H1 (cell line): ENCODE results near the gene AHDC1. TPM values are rescaled to one million over a fixed set of nuclear protein-coding genes. Genes with fewer than 3 reads are reported as not detected.

Experiments
- CTCF ChIA-PET: fragments of 300-600 bp; sonication (Branson Sonifier 250); formaldehyde crosslinking; loops from one replicate; lab custom pipeline; 2021; ENCODE audit not compliant: partially characterized antibody; lab: Charles Lee
- POLR2A ChIA-PET: fragments of 300-600 bp; sonication (Branson Sonifier 250); formaldehyde crosslinking; loops from one replicate; lab custom pipeline; 2021; ENCODE audit warnings: inconsistent platforms; ENCODE audit not compliant: partially characterized antibody; lab: Charles Lee
- DNase-seq, 2 experiments: peaks; one replicate each; pipeline versions ENCODE4 v3.0.0 to v3.0.0-alpha.2; 2010 to 2022; ENCODE audit warnings: low spot score in 2 of 2, low read depth in 1 of 2, mixed read lengths in 1 of 2
- FAIRE-seq: peaks from 2 replicates; lab custom pipeline; 2011; peaks lifted over from hg19 to GRCh38; lab: Jason Lieb, UNC
- H2AFZ ChIP-seq: 2 replicates; pipeline ENCODE4 v1.8.1; 2012; ENCODE audit warnings: low read length, inconsistent platforms
- H2AK5ac ChIP-seq: 2 replicates; pipeline ENCODE4 v1.6.1; 2013; ENCODE audit warnings: low read depth, low read length
- H2BK120ac ChIP-seq: replicated peaks from 2 replicates; pipeline ENCODE3; 2013; ENCODE audit warnings: low read depth, low read length, inconsistent platforms
- H2BK12ac ChIP-seq: 2 replicates; pipeline ENCODE4 v1.6.1; 2013; ENCODE audit warnings: low read depth, low read length
- H2BK15ac ChIP-seq: 2 replicates; pipeline ENCODE4 v1.6.1; 2013; ENCODE audit warnings: low read length
- H2BK20ac ChIP-seq: 2 replicates; pipeline ENCODE4 v1.6.1; 2013; ENCODE audit warnings: low read length
- H2BK5ac ChIP-seq: 2 replicates; pipeline ENCODE4 v1.6.1; 2013; ENCODE audit warnings: low read depth, low read length
- H3K14ac ChIP-seq: 2 replicates; pipeline ENCODE4 v1.6.1; 2013; ENCODE audit warnings: inconsistent platforms; ENCODE audit not compliant: insufficient read length
- H3K18ac ChIP-seq: 2 replicates; pipeline ENCODE4 v1.6.1; 2013; ENCODE audit warnings: low read length; ENCODE audit errors: extremely low read depth
- H3K23ac ChIP-seq: 2 replicates; pipeline ENCODE4 v1.6.1; 2013; ENCODE audit warnings: inconsistent platforms; ENCODE audit not compliant: insufficient read length
- H3K23me2 ChIP-seq: 2 replicates; pipeline ENCODE4 v1.6.1; 2013; ENCODE audit warnings: low read depth, low read length
- H3K27ac ChIP-seq: 2 replicates; pipeline ENCODE4 v1.6.1; 2011; ENCODE audit warnings: low read depth, low read length, inconsistent platforms
- H3K27me3 ChIP-seq, 4 experiments: replicated peaks in 1 of 4; 1 replicate in 1 of 4; 2 replicates in 3 of 4; pipeline versions ENCODE4 v1.6.1 to v1.8.1; 2011 to 2013; ENCODE audit warnings: low read length in 3 of 4, mild to moderate bottlenecking in 3 of 4, inconsistent platforms in 2 of 4, mixed read lengths in 2 of 4, moderate library complexity in 1 of 4; ENCODE audit not compliant: control insufficient read depth in 3 of 4, insufficient read depth in 3 of 4; ENCODE audit errors: extremely low read depth in 1 of 4
- H3K36me3 ChIP-seq, 4 experiments: 2 replicates each; pipeline versions ENCODE4 v1.6.1 to v1.8.1; 2011 to 2013; ENCODE audit warnings: mild to moderate bottlenecking in 4 of 4, low read length in 3 of 4, moderate library complexity in 2 of 4, control low read depth in 1 of 4, inconsistent platforms in 1 of 4; ENCODE audit not compliant: insufficient read depth in 4 of 4, control insufficient read depth in 2 of 4
- H3K4ac ChIP-seq: replicated peaks from 2 replicates; pipeline ENCODE3; 2013; ENCODE audit warnings: low read length, low read depth, mixed read lengths, inconsistent platforms; ENCODE audit not compliant: insufficient read length
- H3K4me1 ChIP-seq, 4 experiments: replicated peaks in 1 of 4; 1 replicate in 1 of 4; 2 replicates in 3 of 4; pipeline versions ENCODE4 v1.6.1 to v1.8.1; 2011 to 2013; ENCODE audit warnings: low read length in 3 of 4, inconsistent platforms in 2 of 4, mixed read lengths in 1 of 4; ENCODE audit not compliant: insufficient read depth in 4 of 4, control insufficient read depth in 3 of 4
- H3K4me2 ChIP-seq, 2 experiments: 2 replicates each; pipeline versions ENCODE4 v1.6.1 to v1.8.1; 2011 to 2013; ENCODE audit warnings: low read depth in 2 of 2, low read length in 2 of 2, control low read depth in 1 of 2, inconsistent platforms in 1 of 2, mild to moderate bottlenecking in 1 of 2; ENCODE audit not compliant: insufficient read depth in 1 of 2
- H3K4me3 ChIP-seq, 4 experiments: fragments of 200-600, 300-600 bp in 1 of 4; sonication (generic), shearing (Covaris generic), sonication (Bioruptor Twin) in 1 of 4; 2 replicates each; pipeline versions ENCODE4 v1.5.1 to v1.8.1; 2011 to 2016; ENCODE audit warnings: low read length in 4 of 4, low read depth in 3 of 4, control low read depth in 2 of 4, inconsistent platforms in 2 of 4, mild to moderate bottlenecking in 2 of 4, mixed read lengths in 1 of 4, moderate library complexity in 1 of 4; ENCODE audit not compliant: insufficient read depth in 2 of 4; ENCODE audit errors: extremely low read depth in 1 of 4
- H3K56ac ChIP-seq: replicated peaks from 2 replicates; pipeline ENCODE3; 2013; ENCODE audit warnings: low read depth, mild to moderate bottlenecking, mixed read lengths, low read length, inconsistent platforms; ENCODE audit not compliant: insufficient read length
- H3K79me1 ChIP-seq: 2 replicates; pipeline ENCODE4 v1.6.1; 2013; ENCODE audit warnings: low read depth, low read length, control low read depth
- H3K79me2 ChIP-seq, 2 experiments: 2 replicates each; pipeline versions ENCODE4 v1.6.1 to v1.8.1; 2012 to 2013; ENCODE audit warnings: low read length in 2 of 2, mild to moderate bottlenecking in 2 of 2, inconsistent platforms in 1 of 2; ENCODE audit not compliant: insufficient read depth in 2 of 2, control insufficient read depth in 1 of 2
- H3K9ac ChIP-seq, 4 experiments: replicated peaks in 1 of 4; 1 replicate in 1 of 4; 2 replicates in 3 of 4; pipeline versions ENCODE4 v1.6.1 to v1.8.1; 2011 to 2013; ENCODE audit warnings: low read depth in 3 of 4, low read length in 3 of 4, control low read depth in 2 of 4, mild to moderate bottlenecking in 2 of 4, moderate library complexity in 2 of 4, inconsistent platforms in 1 of 4; ENCODE audit errors: extremely low read depth in 1 of 4
- H3K9me3 ChIP-seq, 2 experiments: 2 replicates each; pipeline versions ENCODE4 v1.6.1 to v1.8.1; 2012 to 2013; ENCODE audit warnings: mild to moderate bottlenecking in 2 of 2, moderate library complexity in 2 of 2, control low read depth in 1 of 2, inconsistent platforms in 1 of 2, low read depth in 1 of 2, low read length in 1 of 2, mixed read lengths in 1 of 2; ENCODE audit not compliant: insufficient read depth in 2 of 2
- H4K20me1 ChIP-seq, 2 experiments: replicated peaks in 1 of 2; 2 replicates each; pipeline versions ENCODE3 to v1.8.1; 2011 to 2013; ENCODE audit warnings: inconsistent platforms in 2 of 2, low read length in 2 of 2, mild to moderate bottlenecking in 1 of 2; ENCODE audit not compliant: insufficient read depth in 2 of 2, control insufficient read depth in 1 of 2
- H4K5ac ChIP-seq: 2 replicates; pipeline ENCODE4 v1.6.1; 2013; ENCODE audit warnings: low read length, low read depth, mixed read lengths, inconsistent platforms; ENCODE audit not compliant: insufficient read length
- H4K8ac ChIP-seq: 2 replicates; pipeline ENCODE4 v1.8.0; 2013; ENCODE audit warnings: mild to moderate bottlenecking, moderate library complexity, low read length, inconsistent platforms; ENCODE audit not compliant: insufficient read depth; ENCODE audit errors: extremely low read depth
- H4K91ac ChIP-seq: replicated peaks from 2 replicates; pipeline ENCODE3; 2013; ENCODE audit warnings: low read length, mixed read lengths, inconsistent platforms; ENCODE audit not compliant: insufficient read length
- SIRT6 ChIP-seq: IDR thresholded peaks from one replicate; pipeline ENCODE4 v1.7.1; 2012; ENCODE audit warnings: low read length, inconsistent platforms
- WGBS, 2 experiments: shearing (Covaris generic) in 1 of 2; methylation state at CpG; one replicate each; pipeline versions ENCODE4 v1.1.6 to v1.1.7; 2013 to 2015; ENCODE audit warnings: low lambda C conversion rate in 2 of 2, mixed read lengths in 2 of 2, inconsistent platforms in 1 of 2, low coverage in 1 of 2, missing lambda C conversion rate in 1 of 2; ENCODE audit not compliant: insufficient replicate concordance in 2 of 2, insufficient coverage in 1 of 2, insufficient read length in 1 of 2; ENCODE audit errors: extremely low coverage in 1 of 2, missing lambda C conversion rate in 1 of 2; 5-methylcytosine and 5-hydroxymethylcytosine counted together
- polyA plus RNA-seq, 7 experiments: library from polyadenylated mRNA; depleted of rRNA in 3 of 7; stranded (reverse) in 5 of 7; unstranded in 2 of 7; fragments of >200 nt in 5 of 7; fragments of 200-250 nt in 2 of 7; gene quantifications; 1 replicate in 5 of 7; 2 replicates in 1 of 7; 4 replicates in 1 of 7; pipeline versions ENCODE4 v1.2.1 to v1.2.3, GENCODE V29; 2011 to 2013; ENCODE audit warnings: missing spikeins in 2 of 7, mixed read lengths in 2 of 7
- total RNA-seq: library from RNA; stranded (reverse); fragmentation: NEBNext Ultra II Directional; extraction: Animal tissue kit (Norgen Biotek cat#: 25700); gene quantifications from 2 replicates; pipeline ENCODE4 v1.2.1, GENCODE V29; 2021

AHDC1 gene
- total and polyA plus RNA-seq, 2 of the 8 experiments (the other 6 are each of a cell fraction or from before 2014, with no cell fraction given): 4.4 to 35.1 TPM

- Histone ChIP-seq H4K91ac (no peak overlapping the region), H3K4me2 (no peak overlapping the region), H3K4me3 (no peak overlapping the region), H3K23ac (no peak overlapping the region), H3K27ac (no peak overlapping the region), H3K36me3 (no peaks in the 10 kb centered on the region), H3K23me2 (no peaks in the 10 kb centered on the region), H2BK20ac (no peak overlapping the region), H2AK5ac (no peak overlapping the region), H3K4me1 (peaks cover 0 to 5% (median 2%) of the 10 kb centered on the region in 4 experiments; a peak in 4 of 7 replicates), H2BK5ac (no peak overlapping the region), H2BK12ac (no peak overlapping the region), H3K18ac (no peak overlapping the region), H4K20me1 (no peaks in the 10 kb centered on the region), H2AFZ (no peak overlapping the region), H3K14ac (no peak overlapping the region), H3K56ac (no peak overlapping the region), H2BK15ac (no peak overlapping the region), H3K4ac (no peak overlapping the region), H3K9ac (no peak overlapping the region), H3K79me1 (no peaks in the 10 kb centered on the region), H3K9me3 (no peaks in the 10 kb centered on the region), H4K5ac (no peak overlapping the region), H3K79me2 (no peaks in the 10 kb centered on the region), H4K8ac (no peak overlapping the region), H2BK120ac (no peak overlapping the region), H3K27me3 (no peaks in the 10 kb centered on the region)
- CTCF ChIA-PET: interaction anchor here (0.9 to 2.8 kb wide), 13 partner anchors 11 to 312 kb away, joined by 3 to 30 read pairs (median 4); no protein-coding TSS in a partner anchor
- POLR2A ChIA-PET: no interaction called here
- DNase-seq (no peak), FAIRE-seq (no peak)
- 95% methylated on average over 4 of the region's 4 CpGs; no CpG with 5 or more reads in 1 of the 2 experiments for WGBS, 2 experiments
- TF ChIP-seq SIRT6: no peak
Observed at GRCh38 chr1:27645071-27645415, 41.1 kb upstream of the AHDC1 start.
